ENCODE data around the gene DCAF4.

Gene DCAF4

DNA sequence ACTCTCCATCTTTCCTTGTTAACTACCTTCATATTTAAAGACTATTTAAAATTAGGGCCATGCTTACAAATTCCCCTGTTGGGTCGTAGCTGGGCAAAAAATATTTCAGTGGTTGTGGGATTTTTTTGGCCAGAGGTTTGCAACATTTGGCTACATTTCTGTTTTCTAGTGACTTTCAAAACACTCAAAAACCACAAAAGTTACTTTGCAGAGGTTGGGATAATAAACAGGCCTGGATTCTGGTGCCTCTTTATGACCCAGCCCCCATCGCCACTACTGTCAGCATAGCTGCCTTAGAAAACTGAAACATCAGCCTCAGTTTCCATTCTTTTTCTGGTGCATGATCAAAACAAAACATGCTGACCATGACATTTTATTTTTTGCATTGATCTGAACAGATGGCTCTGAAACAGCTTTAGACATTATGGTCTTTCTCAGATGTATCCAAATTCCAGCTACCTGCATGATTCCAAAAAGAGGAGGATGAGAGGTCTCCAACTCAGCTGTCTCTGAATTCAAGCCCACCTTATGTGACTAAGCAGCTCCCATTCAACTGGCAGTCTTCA is 37.5 kb upstream of the DCAF4 start:
- no peak overlapping the region for H3K27ac ChIP-seq

DNA sequence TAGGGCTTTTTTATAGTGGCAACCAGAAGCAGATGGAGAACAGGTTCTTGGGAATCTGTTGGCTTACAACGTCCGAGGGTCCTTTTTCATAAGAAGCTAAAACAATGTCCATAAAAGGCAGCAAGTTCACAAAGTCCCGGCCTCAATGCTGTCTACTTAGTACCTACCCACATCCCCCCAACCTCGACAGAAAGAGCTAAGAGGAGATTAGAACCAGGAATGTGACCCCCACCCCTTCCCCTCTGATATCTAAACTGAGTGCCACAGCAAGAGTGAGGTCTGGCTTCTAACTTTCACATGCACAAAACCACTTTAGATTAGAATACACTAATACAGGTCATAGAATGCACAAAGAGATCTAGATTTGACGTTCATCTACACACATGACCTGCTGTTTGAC is 36.9 kb upstream of the DCAF4 start:
- TF ChIP-seq ZFX (IDR thresholded peaks at IDR 0.05): no peak
- TF ChIP-seq, protein P1, sequence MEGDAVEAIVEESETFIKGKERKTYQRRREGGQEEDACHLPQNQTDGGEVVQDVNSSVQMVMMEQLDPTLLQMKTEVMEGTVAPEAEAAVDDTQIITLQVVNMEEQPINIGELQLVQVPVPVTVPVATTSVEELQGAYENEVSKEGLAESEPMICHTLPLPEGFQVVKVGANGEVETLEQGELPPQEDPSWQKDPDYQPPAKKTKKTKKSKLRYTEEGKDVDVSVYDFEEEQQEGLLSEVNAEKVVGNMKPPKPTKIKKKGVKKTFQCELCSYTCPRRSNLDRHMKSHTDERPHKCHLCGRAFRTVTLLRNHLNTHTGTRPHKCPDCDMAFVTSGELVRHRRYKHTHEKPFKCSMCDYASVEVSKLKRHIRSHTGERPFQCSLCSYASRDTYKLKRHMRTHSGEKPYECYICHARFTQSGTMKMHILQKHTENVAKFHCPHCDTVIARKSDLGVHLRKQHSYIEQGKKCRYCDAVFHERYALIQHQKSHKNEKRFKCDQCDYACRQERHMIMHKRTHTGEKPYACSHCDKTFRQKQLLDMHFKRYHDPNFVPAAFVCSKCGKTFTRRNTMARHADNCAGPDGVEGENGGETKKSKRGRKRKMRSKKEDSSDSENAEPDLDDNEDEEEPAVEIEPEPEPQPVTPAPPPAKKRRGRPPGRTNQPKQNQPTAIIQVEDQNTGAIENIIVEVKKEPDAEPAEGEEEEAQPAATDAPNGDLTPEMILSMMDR (conservative IDR thresholded peaks at IDR 0.05): no peak
- H3K27ac ChIP-seq: no peak overlapping the region

More for the DNA sequence above, 37.5 kb upstream of the DCAF4 start:
- TF ChIP-seq ZFX (IDR thresholded peaks at IDR 0.05): no peak
- TF ChIP-seq, protein P1 (conservative IDR thresholded peaks at IDR 0.05): no peak

DNA sequence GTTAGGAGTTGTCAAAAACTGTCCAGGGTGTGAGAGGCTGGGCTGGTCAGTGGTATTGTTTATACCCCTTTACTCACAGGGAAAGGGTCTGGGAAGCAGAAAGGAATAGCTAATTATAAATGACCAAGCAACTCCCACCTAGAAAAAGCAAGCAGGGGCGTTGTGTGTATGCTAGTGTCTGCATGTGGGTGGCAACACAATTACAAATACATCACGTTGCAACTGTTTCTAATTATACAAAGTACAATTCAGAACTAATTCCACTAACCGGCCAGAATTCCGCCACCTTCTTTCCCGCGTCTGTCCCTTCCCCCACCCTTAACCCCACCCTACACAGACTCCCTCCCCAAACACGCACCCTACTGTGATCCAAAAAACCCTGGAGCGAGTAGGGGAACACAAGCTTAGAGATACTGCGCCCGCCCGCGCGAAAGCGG is 34.6 kb upstream of the DCAF4 start:
- no peak for TF ChIP-seq ZFX (IDR thresholded peaks at IDR 0.05)
- TF ChIP-seq, protein P1 (conservative IDR thresholded peaks at IDR 0.05): no peak

DNA sequence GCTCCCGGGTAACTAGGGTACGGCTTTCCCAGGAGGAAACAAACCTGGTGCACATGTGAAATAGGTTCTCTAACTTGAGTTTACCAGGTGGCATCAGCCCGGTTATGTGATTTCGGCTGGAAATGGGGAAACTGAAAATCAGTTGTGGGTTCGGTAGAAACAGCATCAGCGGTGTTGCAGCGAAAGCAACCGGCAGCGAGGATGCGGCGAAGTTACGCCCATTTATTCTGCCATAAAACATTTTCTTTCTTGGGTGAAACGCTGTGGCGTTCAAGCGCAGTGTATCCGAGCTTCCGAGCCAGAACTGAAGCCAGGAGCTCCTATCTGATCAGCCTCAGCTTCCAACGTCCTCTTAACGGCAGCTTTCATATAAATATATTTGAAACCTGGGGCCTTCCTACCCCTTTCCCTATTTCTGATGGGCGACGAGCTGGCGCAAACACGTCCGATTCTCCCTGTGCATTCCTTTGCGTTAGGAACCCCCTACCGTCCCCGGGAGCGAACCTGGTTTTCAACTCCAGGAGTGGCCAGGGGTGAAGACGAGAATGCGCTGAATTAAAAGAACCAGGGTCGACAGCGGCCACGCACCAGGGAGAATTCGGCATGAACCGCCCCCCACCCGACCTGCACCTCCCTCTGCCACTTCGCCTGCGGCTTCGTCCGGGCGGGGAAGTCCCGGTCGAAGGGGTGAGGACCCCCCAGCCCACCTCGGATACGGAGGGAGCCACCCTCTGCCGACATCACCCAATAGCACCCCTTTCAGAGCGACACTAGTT is 34.0 kb upstream of the DCAF4 start:
- no peak overlapping the region for H3K27ac ChIP-seq
- TF ChIP-seq, protein P1 (conservative IDR thresholded peaks at IDR 0.05): no peak
- no peak for TF ChIP-seq ZFX (IDR thresholded peaks at IDR 0.05)

More for the DNA sequence above, 34.6 kb upstream of the DCAF4 start:
- no peak overlapping the region for H3K27ac ChIP-seq

DNA sequence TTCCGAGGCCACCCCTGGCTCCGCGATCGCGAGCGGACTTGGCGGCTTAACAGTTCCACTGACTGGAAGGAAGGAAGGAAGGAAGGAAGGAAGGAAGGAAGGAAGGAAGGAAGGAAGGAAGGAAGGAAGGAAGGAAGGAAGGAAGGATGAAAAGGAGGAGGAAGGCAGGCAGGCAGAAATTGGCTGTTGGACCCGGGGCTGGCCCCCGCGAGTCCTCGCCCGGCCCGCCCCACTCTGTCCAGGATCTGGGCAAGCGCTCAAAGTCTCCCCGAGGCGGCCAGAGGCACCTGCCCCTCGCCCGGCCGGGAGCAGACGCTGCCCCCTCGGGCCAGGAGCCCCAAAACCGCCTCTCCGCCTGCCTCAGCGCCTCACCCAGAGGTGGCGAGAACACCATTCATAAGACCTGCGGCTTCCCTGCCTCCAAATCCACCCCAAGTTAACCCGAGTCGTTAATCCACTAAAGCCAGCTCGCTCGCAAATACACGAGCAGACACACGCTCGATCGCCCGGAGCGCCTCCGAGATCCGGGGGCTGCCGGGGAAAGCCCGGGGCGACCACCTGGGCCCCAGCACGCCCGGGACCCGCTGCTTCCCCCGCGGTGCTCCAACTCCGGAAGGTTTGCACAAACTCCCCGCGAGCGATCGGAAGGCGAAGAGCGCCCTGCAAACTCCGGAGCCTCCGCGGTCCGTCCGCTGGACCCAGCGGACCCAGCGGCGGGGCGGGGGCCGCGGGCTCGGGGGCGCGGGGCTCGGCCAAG is 33.2 kb upstream of the DCAF4 start:
- no peak overlapping the region for H3K27ac ChIP-seq
- no peak for TF ChIP-seq ZFX (IDR thresholded peaks at IDR 0.05)
- TF ChIP-seq, protein P1 (conservative IDR thresholded peaks at IDR 0.05): no peak

DNA sequence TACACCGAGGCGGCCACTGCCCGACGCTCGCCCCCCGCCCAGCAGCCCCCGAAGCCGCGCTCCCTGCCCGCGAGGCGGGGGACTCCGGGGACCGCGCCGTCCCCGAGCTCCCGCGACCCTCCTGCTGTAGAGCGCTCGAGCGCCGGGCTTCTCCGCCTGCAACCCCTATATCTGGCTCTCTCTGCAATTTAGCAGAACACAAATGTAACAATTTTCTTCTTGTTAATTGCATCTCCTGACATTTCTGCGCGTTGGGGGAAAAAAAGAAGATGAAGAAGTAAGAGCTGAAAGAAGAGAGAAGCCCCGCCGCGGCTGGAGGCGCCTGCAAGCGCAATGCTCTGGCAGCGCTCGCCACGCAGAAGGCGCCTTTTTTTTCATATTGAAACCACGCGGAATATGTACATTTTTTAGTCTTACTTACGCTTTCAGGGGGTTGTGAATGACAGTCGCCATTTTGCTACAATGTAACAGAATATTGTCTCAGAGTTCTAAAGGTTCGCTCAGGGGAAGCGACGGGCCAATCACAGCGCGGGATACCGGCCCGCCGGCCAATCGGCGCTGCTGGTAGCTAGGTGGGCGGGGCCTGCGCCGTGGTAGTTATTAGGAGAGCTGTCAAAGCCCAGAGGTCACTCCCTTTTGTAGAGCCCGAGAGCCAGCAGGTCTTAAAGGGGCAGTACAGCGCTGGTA is 32.5 kb upstream of the DCAF4 start, which contains the start of gene DPF3:
TSS of gene DPF3 (minus strand) at position 466 of the 687 bp plus-strand sequence. CDS start at position 453, 13 bp downstream.
- no peak for TF ChIP-seq ZFX (IDR thresholded peaks at IDR 0.05)
- TF ChIP-seq, protein P1 (conservative IDR thresholded peaks at IDR 0.05): no peak
- H3K27ac ChIP-seq: no peak within 1 kb of the TSS; the same call in 1 of the 2 replicates
